IPS-NIHi11 (cell line): ENCODE results near the gene ORAI1.
"Not testable (repeated sequence)": the region's sequence is repeated elsewhere in the genome, so short reads cannot be mapped to it uniquely, and the experiment has no call there.

Experiments used
- DNase-seq: peaks from one replicate; pipeline ENCODE4 v3.0.0; 2012; ENCODE audit warnings: mixed read lengths, low spot score

ORAI1 gene

DNA sequence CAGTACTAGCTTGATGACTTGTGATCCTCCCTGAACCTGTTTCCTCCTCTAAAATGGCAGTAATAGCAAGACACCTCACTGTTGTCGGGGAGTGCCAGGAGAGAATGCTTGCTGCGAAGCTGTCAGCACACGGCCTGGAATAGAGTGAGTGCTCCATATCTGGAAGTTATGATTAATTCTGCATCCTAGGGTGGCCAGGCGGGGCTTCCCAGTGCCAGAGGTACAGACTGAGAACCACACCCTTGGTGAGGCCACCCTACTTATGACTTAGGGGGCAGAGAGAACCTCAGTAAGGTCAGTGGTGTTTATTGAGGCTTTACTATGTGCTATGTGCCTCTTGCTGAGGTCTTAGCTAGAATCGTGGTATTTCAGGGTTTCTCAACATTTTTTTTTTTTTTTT lies 23.0 kb downstream of the ORAI1 start:
- no peak for DNase-seq

DNA sequence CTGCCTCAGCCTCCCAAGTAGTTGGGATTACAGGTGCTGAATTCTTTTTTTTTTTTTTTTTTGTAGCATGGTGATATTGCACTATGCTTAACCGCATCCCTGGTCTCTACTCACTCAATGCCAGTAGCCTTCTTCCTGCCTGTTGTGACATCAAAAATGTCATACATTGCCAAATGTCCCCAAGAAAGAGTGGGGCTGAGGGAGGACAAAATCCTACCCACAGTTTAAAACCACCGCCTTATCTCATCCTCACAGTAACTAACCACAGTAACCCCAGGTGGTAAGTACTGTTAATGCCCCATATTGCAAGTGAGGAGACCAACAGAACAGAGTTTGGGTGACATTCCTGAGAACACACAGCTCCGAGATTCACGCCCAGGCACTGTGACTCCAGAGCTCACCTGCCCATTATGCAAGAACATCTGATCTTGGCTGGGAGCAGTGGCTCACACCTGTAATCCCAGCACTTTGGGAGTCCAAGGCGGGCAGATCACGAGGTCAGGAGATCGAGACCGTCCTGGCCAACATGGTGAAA lies 23.6 kb downstream of the ORAI1 start:
- no peak for DNase-seq

DNA sequence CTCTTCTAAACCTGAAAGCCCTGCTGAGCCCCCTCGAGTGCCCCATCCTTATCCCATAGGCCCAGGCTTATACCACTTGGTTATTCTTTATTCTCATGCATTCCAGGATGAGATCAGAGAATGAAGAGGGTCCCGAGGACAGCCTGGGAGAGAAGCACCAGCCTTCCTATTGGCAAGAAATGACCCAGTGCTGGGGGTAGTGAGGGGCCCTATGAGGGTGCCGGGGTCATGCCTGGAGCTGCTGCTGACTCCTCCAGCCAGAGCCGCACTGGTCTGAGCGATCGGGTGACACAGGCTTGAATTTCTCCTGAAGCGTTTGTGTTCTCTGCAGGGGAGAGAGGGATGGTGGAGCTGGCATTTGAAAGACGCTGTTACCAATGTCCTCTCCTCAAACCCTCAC lies 25.0 kb downstream of the ORAI1 start:
- DNase-seq, result no peak

DNA sequence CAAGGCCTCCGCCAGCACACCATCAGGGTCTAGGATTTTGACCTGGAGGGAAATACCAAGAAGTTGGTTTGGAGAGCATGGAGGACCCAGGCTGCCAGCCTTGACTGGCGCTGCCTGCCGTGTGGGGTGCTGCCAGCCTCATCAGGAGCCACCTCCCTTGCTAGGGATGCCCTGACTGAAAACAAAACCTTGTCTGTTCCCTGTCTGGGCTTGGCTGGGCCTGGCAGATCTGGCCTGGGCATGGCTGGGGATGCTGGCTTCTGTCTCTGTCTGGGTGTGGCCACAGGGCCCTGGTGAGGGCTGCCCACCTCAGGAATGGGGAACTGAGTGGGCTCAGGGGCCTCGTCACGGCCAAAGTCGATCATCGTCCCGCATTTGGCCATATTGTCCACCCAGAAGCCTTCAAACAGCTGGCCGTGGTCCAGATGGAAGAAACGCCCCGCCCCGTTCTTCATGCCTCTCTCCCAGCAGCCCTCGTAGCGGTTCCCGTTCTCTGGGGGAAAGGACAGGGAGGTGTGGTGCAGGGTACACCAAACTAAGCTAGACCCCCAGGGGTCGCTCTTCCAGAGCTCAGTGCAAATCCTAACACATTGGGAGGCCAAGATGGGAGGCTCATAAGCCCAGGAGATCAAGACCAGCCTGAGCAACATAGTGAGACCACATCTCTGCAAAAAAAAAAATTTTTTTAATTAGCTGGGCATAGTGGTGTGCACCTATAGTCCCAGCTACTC lies 26.6 kb downstream of the ORAI1 start:
- DNase-seq, result no peak

DNA sequence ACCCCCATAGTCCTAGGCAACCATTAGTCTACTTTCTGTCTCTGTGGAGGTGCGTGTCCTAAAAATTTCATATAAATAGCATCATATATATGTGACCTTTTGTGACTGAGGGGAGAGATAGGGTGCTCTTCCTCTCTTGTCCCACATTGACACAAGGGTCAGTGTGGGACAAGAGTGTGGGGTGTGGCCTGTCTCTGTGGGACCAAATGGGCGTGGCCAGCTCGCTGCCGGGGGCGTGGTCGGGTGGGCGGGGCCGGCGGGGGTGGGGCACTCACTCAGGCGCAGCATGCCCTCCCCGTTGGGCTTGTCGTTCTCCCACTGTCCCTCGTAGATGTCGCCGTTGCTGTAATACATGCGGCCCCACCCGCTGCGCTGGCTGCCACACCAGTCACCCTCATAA lies 27.7 kb downstream of the ORAI1 start:
- DNase-seq, result no peak

DNA sequence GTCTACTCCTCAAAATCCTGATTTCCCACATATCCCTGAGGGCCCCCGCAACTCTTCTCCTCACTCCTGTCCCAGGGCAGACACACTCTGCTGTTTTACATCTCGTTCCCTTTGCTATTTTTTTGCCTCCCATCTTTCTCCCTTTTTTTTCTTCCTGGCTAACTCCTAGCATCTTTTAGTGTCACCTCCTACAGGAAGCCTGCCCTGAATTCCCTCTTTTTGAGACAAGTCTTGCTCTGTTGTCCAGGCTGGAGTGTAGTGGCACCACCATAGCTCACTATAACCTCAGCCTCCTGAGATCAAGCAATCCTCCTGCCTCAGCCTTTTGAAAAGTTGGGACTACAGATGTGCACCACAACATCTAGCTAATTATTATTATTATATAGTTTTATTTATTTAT lies 29.8 kb downstream of the ORAI1 start:
- no peak for DNase-seq

DNA sequence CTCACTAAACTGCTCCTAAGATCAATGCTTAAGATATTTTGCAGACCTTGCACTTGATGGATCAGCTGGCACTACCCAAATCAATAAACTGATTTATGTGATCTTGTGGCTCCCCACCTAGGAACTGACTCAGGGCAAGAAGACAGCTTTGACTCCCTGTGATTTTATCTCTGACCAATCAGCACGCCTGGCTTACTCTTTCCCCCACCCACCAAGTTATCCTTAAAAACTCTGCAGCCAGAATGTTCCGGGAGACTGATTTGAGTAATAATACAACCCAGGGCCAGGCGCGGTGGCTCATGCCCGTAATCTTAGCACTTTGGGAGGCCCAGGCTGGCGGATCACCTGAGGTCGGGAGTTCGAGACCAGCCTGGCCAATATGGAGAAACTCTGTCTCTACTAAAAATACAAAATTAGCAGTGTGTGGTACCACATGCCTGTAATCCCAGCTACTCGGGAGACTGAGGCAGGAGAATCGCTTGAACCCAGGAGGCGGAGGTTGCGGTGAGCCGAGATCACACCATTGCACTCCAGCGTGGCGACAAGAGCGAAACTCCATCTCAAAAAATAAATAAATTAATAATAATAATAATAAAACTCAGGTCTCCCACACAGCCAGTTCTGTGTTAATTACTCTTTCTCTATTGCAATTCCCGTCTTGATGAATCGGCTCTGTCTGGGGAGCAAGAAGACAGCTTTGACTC lies 31.1 kb downstream of the ORAI1 start:
- no peak for DNase-seq

DNA sequence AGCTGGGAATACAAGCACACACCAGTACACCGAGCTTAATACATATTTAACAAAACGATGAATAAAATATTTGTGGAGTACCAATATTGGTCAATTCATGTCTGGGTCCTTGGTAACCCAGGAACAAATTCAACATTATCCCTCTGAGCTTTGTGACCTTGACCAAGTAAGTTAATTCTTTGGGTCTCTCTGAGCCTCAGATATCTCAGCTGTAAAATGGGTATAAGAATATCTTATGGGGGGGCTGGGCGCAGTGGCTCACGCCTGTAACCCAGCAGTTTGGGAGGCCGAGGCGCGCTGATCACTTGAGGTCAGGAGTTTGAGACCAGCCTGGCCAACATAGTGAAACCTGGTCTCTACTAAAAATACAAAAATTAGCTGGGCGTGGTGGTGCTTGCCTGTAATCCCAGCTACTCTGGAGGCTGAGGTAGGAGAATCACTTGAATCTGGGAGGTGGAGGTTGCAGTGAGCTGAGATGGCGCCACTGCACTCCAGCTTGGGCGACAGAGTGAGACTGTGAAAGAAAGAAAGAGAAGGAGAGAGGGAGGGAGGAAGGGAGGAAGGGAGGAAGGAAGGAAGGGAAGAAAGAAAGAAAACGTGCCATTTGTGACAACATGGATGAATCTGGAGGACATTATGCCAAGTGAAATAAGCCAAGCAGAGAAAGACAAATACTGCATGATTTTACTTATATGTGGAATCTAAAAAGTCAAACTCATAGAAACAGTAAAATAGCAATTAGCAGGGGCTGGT lies 35.2 kb downstream of the ORAI1 start:
- not testable (repeated sequence) for DNase-seq

DNA sequence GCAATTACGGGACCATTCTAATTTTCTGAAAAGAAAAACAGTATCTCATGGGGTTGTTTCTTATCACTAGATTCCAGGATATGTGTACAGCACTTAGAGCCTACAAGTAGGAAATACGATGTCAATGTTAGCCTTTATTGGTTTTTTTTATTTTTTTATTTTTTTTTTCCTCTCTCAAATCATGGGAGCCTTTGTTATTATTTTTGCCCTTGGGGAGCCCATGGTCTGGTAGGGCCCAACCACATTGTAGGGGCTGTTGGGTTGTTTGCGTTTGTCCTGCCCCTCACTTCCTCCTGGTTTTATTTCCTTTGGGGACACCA lies 37.2 kb downstream of the ORAI1 start:
- DNase-seq, result no peak

DNA sequence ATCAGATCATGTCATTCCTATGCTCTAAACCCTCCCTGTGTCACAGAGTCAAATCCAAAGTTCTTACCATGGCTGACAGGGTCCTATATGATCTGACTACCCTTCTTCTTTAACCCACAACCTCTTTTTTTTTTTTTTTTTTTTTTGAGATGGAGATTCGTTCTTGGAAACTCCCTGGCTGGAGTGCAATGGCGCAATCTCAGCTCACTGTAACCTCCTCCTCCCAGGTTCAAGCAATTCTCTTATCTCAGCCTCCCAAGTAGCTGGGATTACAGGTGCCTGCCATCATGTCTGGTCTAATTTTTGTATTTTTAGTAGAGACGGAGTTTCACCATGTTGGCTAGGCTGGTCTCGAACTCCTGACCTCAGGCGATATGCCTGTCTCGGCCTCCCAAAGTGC lies 40.5 kb downstream of the ORAI1 start:
- DNase-seq, result not testable (repeated sequence)

DNA sequence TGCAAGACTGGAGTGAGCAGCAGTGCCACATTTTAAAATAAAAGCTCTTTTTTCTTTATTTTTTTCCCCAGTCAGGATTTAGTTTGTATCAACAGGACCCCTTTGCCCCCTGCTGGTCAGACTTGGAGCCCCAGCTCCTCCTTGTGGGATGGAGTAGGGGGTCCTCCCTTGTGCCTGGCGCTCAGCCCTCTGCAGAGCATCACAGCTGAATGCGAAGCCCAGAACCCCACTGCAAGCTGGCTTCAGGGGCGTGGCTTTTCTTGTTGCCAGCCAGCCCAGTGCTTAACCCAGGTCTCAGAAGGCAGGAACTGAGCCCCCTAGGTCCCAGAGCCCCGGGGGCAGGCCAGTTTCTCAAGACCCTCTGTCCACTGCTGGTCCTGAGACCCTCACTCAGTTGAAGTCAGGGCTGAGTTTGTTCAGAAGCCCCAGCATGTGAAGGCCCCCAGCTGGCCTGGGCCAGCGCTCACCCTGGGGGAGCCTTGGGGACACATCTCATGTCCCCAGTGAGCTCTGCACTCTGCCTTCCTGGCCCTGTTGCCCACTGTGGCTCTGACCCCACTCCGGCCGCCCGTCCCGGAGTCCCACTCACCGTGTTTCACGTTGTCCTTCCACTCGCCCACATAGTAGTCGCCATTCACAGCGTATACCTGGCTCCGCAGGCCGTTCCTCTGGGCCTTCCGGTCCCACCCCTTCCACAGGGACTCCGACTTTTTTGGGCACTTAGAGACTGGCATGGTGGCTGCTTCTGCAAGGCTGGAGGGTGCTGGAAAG lies 42.6 kb downstream of the ORAI1 start:
- DNase-seq, result peak; percentile 53

DNA sequence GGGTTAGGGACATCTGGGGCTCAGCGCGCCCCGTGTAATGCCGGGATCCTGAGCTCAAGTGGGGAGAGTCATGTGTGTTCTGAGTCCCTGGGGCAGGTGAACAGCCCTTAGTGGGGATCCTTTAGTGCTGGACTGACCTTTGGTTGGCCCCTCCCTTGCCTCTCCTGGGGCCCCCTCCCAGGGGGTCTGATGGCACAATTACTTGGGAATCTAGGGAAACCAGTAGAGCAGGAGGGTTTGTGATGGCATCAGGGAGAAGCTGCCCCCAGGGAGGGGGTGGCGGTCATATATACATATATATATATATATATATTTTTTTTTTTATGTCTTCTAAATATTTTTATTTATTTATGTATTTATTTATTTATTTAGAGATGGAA lies 43.2 kb downstream of the ORAI1 start, which contains the start of gene MORN3:
Gene MORN3, minus strand, starts transcription at position 134 of the 380 bp plus-strand sequence. CDS start 171 bp downstream, outside the sequence.
- DNase-seq, result no peak

DNA sequence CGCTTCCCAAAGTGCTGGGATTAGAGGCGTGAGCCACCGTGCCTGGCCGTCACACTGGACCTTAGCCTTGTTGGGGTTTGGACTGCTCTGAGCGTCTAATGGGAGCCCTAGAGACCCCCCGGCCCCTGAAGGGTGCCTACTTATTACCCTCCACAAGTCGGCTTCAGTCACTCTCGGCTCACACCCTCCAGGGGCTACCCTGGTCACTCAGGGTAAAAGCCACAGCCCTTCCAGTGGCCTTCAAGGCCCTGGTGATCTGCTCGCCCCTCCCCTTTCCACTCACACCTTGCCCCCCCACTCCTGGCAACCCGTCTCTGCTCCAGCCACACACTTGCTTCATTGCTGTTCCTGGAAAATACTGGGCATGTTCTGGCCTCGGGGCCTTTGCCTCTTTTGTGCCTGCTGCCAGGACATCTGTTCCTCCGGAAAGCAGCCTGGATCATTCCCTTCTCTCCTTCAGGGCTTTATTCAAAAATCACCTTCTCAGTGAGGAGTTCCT lies 46.7 kb downstream of the ORAI1 start:
- DNase-seq, result no peak

DNA sequence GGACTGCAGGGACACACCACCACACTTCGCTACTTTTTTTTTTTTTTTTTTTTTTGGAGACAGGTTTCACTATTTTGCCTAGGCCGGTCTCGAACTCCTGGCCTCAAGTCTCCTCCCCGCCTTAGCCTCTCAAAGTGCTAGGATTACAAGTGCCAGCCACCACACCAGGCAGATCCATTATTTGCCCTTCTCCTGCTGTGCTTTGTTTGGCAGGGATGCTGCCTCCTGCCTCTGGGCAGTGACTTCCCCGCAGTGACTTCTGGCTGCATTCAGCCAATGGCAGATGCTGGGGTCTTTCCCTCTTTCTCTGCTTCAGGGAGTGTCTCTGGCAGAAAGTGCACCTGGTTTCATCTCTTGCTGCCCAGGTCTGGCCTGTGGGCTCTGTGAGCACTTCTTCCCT lies 49.9 kb downstream of the ORAI1 start:
- DNase-seq, result no peak

DNA sequence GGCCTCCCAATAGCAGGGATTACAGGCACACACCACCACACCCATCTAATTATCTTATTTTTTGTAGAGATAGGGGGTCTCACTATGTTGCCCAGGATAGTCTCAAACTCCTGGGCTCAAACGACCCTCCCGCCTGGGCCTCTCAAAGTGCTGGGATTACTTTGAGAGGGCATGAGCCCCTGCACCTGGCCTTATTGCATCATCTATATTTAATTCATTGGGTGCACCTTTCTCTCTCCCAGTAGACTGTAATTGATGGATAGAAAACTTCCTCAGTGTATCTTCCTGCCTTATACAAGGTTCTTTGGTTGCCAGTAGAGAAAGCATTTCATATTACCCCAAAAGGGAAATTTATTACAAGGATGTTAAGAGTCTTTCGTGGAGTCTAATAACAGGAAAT lies 52.0 kb downstream of the ORAI1 start:
- DNase-seq, result no peak

DNA sequence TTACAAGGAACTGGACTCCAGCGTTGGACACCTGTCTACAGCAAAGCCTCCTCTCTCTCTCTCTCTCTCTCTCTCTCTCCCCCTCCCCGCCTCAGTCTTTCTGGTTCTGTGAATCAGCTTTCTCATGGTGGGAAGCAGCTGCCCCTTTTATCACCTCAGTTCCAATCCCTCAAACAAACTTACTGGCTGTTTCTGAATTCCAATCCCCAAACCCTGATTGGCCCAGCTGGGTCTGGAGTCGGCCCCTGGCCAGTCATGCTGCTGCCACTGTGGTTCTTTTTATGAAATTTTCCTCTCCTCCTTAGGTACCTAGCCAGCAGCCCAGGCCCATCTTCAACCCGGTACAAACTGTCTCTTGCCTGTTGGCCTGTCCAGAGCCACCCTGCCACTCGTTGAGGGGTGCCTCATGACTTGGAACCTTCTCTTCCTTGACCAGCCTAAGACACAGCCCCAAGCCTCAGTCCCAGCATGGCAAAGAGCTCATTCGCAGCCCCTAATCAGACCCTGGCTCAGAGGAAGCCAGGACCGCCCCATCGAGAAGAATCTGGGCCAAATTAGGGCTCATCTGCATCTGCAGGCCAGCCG lies 52.5 kb downstream of the ORAI1 start:
- DNase-seq, result no peak

DNA sequence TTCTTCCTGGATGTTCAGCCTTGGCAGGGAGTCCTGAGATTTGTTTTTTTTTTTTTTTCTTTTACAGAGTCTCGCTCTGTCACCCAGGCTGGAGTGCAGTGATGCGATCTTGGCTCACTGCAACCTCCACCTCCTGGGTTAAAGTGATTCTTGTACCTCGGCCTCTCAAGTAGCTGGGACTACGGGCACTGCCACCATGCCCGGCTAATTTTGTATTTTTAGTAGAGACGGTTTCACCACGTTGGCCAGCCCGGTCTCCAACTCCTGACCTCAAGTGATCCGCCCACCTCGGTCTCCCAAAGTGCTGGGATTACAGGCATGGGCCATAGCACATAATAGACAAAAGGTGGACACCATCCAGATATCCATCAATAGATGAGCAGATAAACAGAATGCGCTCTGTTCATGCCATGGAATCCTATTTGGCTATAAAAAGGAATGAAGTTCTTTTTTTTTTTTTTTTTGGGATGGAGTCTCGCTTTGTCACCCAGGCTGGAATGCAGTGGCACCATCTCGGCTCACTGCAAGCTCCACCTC lies 53.4 kb downstream of the ORAI1 start:
- DNase-seq, result not testable (repeated sequence)

DNA sequence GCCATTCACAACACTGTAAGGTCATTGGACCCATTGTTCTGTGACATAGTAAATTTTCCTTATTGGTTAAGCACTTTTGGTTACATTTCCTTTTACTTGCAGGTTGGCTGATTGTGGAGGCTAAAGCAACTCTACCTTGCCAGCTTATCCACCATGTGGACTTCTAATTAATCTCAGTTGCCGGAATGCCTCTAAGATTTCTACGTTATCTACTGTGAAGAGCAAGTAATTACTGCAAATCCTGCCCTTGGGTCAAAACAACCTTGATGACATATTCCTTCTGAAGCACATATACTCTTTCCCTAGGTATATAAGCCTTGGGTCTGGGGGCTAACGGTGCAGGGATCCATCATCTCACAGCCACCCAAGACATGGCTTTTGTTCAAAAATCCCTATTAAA lies 62.6 kb downstream of the ORAI1 start:
- no peak for DNase-seq

DNA sequence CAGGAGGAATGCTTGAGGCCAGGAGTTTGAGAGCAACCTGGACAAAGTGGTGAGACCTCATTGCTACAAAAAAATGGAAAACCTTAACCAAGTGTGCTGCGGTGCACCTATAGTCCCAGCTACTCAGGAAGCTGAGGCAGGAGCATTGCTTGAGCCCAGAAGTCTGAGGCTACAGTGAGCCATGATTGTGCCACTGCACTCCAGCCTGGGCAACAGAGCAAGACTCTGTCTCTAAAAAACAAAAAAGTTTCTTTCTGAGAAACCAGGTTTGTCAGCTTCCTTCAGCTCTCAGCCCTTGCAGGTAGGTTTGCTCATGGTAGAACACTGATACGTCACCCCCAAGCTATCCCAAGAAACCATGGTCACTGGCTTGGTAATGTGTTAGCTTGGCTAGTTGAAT lies 63.1 kb downstream of the ORAI1 start:
- DNase-seq, result no peak
